DND-41 (cell line): ENCODE measurements around the gene TSPAN18.

Experiments used
- CTCF ChIP-seq: IDR thresholded peaks from 2 replicates; pipeline ENCODE4 v1.5.1; 2012; ENCODE audit warnings: borderline replicate concordance, low read length, moderate library complexity, mild to moderate bottlenecking; ENCODE audit not compliant: poor library complexity, severe bottlenecking; ENCODE audit errors: extremely low read depth
- EZH2 ChIP-seq: IDR thresholded peaks from 3 replicates; pipeline ENCODE4 v1.6.1; 2012; ENCODE audit warnings: borderline replicate concordance, low read depth, mild to moderate bottlenecking, moderate library complexity, low read length, inconsistent platforms; ENCODE audit not compliant: severe bottlenecking

GRCh38 chr11:44849424-44849823 is 122.7 kb downstream of the TSPAN18 start:
- no peak for TF ChIP-seq CTCF
- no peak for TF ChIP-seq EZH2
